Esophagus muscularis mucosa (tissue), 4 donors: ENCODE data around the gene METTL5. TPM values are rescaled to one million over a fixed set of nuclear protein-coding genes. Genes with fewer than 3 reads are reported as not detected.
A peak's percentile ranks its signal among the peaks of the same experiment; 100 is the strongest.

ENCODE experiments used
- DNase-seq: peaks from one replicate; pipeline ENCODE4 v3.0.0-alpha.2; 2017; ENCODE audit errors: extremely low spot score
- H3K27ac ChIP-seq, 4 donors: fragments of 200-600 bp; sonication (generic); replicated peaks in 1 of 4; 1 replicate in 3 of 4; 2 replicates in 1 of 4; pipeline ENCODE4 v1.5.1; 2016 to 2019; ENCODE audit warnings: mild to moderate bottlenecking in 1 of 4
- H3K27me3 ChIP-seq, 4 donors: fragments of 200-600 bp; sonication (generic); one replicate each; pipeline versions ENCODE4 v1.5.1 to v1.6.0; 2016 to 2019
- H3K36me3 ChIP-seq, 4 donors: fragments of 200-600 bp; sonication (generic); one replicate each; pipeline ENCODE4 v1.5.1; 2016 to 2019
- H3K4me1 ChIP-seq, 4 donors: fragments of 200-600 bp; sonication (generic); one replicate each; pipeline ENCODE4 v1.5.1; 2016 to 2019
- H3K4me3 ChIP-seq, 4 donors: fragments of 200-600 bp; sonication (generic); 1 replicate in 2 of 4; 2 replicates in 2 of 4; pipeline ENCODE4 v1.5.1; 2016 to 2019; ENCODE audit warnings: mild to moderate bottlenecking in 4 of 4, moderate library complexity in 1 of 4
- H3K9me3 ChIP-seq, 4 donors: fragments of 200-600 bp; sonication (generic); 1 replicate in 3 of 4; 2 replicates in 1 of 4; pipeline ENCODE4 v1.5.1; 2016 to 2019
- EP300 ChIP-seq: sonication (generic); formaldehyde crosslinking; IDR thresholded peaks from one replicate; pipeline ENCODE4 v1.6.1; 2017; ENCODE audit warnings: antibody characterized with exemption
- POLR2A ChIP-seq: fragments of 450-650 bp; IDR thresholded peaks from one replicate; pipeline ENCODE4 v1.6.1; 2017; ENCODE audit warnings: antibody characterized with exemption, moderate library complexity, mild to moderate bottlenecking, low read depth
- POLR2AphosphoS5 ChIP-seq, 2 donors: sonication (generic); formaldehyde crosslinking; IDR thresholded peaks; one replicate each; pipeline ENCODE4 v1.6.1; 2017; ENCODE audit warnings: antibody characterized with exemption in 2 of 2
- WGBS: methylation state at CpG from one replicate; pipeline ENCODE4 v1.1.5; 2018; 5-methylcytosine and 5-hydroxymethylcytosine counted together
- intact Hi-C: fragments of 100-400 bp; cut with DNase I; formaldehyde crosslinking; loops from one replicate; pipeline ENCODE4 v1.15.1; 2023
- total RNA-seq, 4 donors: library from RNA; depleted of rRNA; stranded (reverse); fragments of >200 nt; gene quantifications; one replicate each; pipeline versions ENCODE4 v1.1.0 to v1.2.1, GENCODE V29; 2016
- TF ChIP-seq, protein P1 (sequence below), 3 experiments: fragments of 200-600 bp in 2 of 3; fragments of 450-650 bp in 1 of 3; sonication (generic) in 2 of 3; IDR thresholded peaks; one replicate each; pipeline ENCODE4 v1.5.1; 2017 to 2019; ENCODE audit warnings: antibody characterized with exemption in 3 of 3, mild to moderate bottlenecking in 2 of 3, moderate library complexity in 1 of 3

The METTL5 gene
- total RNA-seq, 4 donors from 2014 or later: 66.2 to 104 (median 75.2) TPM

DNA sequence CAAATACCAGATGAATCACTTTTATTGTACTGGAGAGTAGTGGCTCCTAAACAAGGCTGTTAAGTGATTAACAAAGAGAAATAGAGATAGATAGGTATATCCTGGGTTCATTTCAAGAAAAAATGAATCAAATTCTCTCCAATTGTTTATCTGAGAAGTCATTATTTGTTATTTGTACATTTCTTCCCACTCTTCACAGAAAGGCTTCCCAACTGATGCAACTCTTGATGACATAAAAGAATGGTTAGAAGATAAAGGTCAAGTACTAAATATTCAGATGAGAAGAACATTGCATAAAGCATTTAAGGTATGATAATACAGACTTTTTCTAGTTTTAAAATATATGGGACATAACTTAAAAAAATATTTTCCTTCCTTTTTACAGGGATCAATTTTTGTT lies 18.1 kb downstream of the METTL5 start:
- TF ChIP-seq POLR2AphosphoS5 (IDR thresholded peaks at IDR 0.05): no peak
- TF ChIP-seq, protein P1, sequence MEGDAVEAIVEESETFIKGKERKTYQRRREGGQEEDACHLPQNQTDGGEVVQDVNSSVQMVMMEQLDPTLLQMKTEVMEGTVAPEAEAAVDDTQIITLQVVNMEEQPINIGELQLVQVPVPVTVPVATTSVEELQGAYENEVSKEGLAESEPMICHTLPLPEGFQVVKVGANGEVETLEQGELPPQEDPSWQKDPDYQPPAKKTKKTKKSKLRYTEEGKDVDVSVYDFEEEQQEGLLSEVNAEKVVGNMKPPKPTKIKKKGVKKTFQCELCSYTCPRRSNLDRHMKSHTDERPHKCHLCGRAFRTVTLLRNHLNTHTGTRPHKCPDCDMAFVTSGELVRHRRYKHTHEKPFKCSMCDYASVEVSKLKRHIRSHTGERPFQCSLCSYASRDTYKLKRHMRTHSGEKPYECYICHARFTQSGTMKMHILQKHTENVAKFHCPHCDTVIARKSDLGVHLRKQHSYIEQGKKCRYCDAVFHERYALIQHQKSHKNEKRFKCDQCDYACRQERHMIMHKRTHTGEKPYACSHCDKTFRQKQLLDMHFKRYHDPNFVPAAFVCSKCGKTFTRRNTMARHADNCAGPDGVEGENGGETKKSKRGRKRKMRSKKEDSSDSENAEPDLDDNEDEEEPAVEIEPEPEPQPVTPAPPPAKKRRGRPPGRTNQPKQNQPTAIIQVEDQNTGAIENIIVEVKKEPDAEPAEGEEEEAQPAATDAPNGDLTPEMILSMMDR (IDR thresholded peaks at IDR 0.05): no peak
- no peak for TF ChIP-seq EP300
- H3K36me3 ChIP-seq: peaks cover 57 to 92% (median 69%) of the 10 kb centered on the region in 4 donors
- intact Hi-C loops: no loop called here

DNA sequence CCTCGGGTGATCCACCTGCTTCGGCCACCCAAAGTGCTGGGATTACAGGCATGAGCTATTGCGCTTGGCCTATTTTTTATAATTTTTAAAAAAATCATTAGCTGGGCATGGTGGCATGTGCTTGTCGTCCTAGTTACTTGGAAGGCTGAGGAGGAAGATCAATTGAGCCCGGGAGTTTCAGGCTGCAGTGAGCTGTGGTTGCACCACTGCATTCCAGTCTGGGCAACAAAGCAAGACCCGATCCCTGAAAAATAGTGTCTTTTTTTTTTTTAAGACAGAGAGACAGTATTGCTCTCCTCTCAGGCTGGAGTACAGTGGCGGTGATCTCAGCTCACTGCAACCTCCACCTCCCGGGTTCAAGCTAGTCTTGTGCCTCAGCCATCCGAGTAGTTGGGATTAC lies 21.2 kb downstream of the METTL5 start:
- no peaks in the 10 kb centered on the region for H3K9me3 ChIP-seq
- H3K27ac ChIP-seq: no peak overlapping the region
- H3K27me3 ChIP-seq: no peaks in the 10 kb centered on the region
- TF ChIP-seq, protein P1 (IDR thresholded peaks at IDR 0.05): no peak
- no peak for TF ChIP-seq POLR2A
- TF ChIP-seq POLR2AphosphoS5 (IDR thresholded peaks at IDR 0.05): no peak
- no peak for TF ChIP-seq EP300
- no peak for DNase-seq
- peaks cover 35 to 69% (median 43%) of the 10 kb centered on the region in 4 donors for H3K36me3 ChIP-seq
- 94% methylated on average over 9 of the region's 9 CpGs for WGBS
- peaks cover 3 to 42% (median 31%) of the 10 kb centered on the region in 4 donors for H3K4me1 ChIP-seq
- H3K4me3 ChIP-seq: no peak overlapping the region
- intact Hi-C loops: no loop called here

More for the DNA sequence above, 18.1 kb downstream of the METTL5 start:
- Histone ChIP-seq H3K9me3 (no peaks in the 10 kb centered on the region), H3K4me1 (peaks cover 3 to 26% (median 15%) of the 10 kb centered on the region in 4 donors), H3K27me3 (no peaks in the 10 kb centered on the region), H3K4me3 (no peak overlapping the region), H3K27ac (no peak overlapping the region)
- DNase-seq: no peak

DNA sequence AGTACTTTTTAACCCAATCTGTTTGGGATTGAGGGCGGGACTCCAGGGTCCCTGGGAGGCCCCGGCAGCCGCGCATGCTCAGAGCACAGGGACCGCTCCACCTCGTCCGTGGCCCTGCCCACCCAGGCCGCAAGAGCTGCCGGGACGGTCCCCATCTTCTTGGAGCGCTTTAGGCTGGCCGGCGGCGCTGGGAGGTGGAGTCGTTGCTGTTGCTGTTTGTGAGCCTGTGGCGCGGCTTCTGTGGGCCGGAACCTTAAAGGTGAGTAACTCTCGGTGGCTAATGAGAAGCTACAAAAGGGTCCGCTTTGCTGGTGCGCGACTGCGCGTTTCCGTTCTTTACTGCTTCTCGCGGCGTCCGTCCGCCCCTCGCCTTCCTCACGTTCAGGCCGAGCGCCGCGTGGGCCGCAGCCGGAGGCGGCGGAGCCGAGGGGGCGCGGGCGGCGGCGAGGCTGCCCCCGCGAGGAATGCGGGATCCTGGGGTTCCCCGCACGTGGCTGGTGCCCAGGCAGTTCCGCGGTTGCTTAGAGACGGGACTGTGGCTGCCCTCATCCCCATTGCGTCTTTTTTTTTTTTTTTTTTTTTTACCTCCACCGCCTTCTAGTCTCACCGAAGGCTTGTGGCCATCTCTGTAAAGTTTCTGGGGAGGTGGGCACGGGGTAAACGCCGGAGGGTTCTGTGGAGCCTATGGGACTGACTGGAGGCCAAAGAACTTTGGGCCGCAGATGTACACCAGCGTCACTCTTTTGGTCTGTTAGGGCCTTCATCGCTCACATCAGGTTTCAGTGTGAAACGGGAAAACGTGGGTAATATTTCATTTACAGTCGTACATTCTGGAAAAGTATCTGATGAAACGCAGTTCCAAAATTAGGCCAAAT lies 25.8 kb downstream of the METTL5 start, which contains the start of gene SSB:
TSS of gene SSB (plus strand) at position 154 of the 875 bp plus-strand sequence. CDS start 2,090 bp downstream, outside the sequence.
- intact Hi-C loops: no loop called here
- TF ChIP-seq POLR2AphosphoS5 (IDR thresholded peaks at IDR 0.05) (peak; percentile 93), EP300 (no peak), POLR2A (no peak)
- TF ChIP-seq, protein P1 (IDR thresholded peaks at IDR 0.05): peak in 1 of 3 experiments; percentile 17
- Histone ChIP-seq H3K4me1 (peaks cover 3 to 36% (median 29%) of the 10 kb centered on the region in 4 donors), H3K4me3 (peak within 1 kb of the TSS; percentile 58 to 90 (median 81)), H3K36me3 (peaks cover 6 to 31% (median 11%) of the 10 kb centered on the region in 4 donors), H3K27ac (peak within 1 kb of the TSS; percentile 80 to 89 (median 85)), H3K9me3 (no peaks in the 10 kb centered on the region), H3K27me3 (no peaks in the 10 kb centered on the region)
- WGBS: under 1% methylated on average over 53 of the region's 67 CpGs
- DNase-seq: peak; percentile 96

DNA sequence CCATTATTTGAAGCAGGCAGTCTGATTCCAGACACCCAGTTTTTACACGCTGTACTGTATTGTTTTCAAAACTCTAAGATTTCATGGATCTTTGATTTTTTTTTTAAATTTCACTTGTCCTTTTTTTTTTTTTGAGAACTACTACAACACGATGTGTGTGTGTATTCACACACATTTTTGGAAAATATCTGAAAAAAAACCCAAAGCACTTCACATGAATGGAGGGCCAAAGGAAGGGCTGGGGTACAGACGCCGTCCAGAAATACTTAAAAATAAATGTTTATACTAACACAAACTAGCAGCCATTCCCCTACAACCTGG lies 26.3 kb downstream of the METTL5 start:
- TF ChIP-seq, protein P1 (IDR thresholded peaks at IDR 0.05): no peak
- TF ChIP-seq EP300 (no peak), POLR2A (no peak), POLR2AphosphoS5 (IDR thresholded peaks at IDR 0.05) (no peak)
- DNase-seq: no peak
- H3K4me3 ChIP-seq: peak overlapping the region; percentile 58 to 90 (median 81)
- 7% methylated on average over 4 of the region's 4 CpGs for WGBS
- H3K27ac ChIP-seq: peak overlapping the region; percentile 80 to 89 (median 85)
- H3K27me3 ChIP-seq: no peaks in the 10 kb centered on the region
- peaks cover under 1 to 32% (median 25%) of the 10 kb centered on the region in 4 donors for H3K4me1 ChIP-seq
- peaks cover 6 to 26% (median 11%) of the 10 kb centered on the region in 4 donors for H3K36me3 ChIP-seq
- intact Hi-C loops: no loop called here
- no peaks in the 10 kb centered on the region for H3K9me3 ChIP-seq
